DND-41 (cell line): ENCODE data around the gene FBP2.

Experiments
- EZH2 ChIP-seq: IDR thresholded peaks from 3 replicates; pipeline ENCODE4 v1.6.1; 2012; ENCODE audit warnings: borderline replicate concordance, low read depth, mild to moderate bottlenecking, moderate library complexity, low read length, inconsistent platforms; ENCODE audit not compliant: severe bottlenecking
- TF ChIP-seq, protein P1 (sequence below): IDR thresholded peaks from 2 replicates; pipeline ENCODE4 v1.5.1; 2012; ENCODE audit warnings: borderline replicate concordance, low read length, moderate library complexity, mild to moderate bottlenecking; ENCODE audit not compliant: poor library complexity, severe bottlenecking; ENCODE audit errors: extremely low read depth

- TF ChIP-seq, protein P1, sequence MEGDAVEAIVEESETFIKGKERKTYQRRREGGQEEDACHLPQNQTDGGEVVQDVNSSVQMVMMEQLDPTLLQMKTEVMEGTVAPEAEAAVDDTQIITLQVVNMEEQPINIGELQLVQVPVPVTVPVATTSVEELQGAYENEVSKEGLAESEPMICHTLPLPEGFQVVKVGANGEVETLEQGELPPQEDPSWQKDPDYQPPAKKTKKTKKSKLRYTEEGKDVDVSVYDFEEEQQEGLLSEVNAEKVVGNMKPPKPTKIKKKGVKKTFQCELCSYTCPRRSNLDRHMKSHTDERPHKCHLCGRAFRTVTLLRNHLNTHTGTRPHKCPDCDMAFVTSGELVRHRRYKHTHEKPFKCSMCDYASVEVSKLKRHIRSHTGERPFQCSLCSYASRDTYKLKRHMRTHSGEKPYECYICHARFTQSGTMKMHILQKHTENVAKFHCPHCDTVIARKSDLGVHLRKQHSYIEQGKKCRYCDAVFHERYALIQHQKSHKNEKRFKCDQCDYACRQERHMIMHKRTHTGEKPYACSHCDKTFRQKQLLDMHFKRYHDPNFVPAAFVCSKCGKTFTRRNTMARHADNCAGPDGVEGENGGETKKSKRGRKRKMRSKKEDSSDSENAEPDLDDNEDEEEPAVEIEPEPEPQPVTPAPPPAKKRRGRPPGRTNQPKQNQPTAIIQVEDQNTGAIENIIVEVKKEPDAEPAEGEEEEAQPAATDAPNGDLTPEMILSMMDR: no peak
- no peak for TF ChIP-seq EZH2
These were observed 60.5 kb downstream of the FBP2 start for GRCh38 chr9:94533155-94533554.
